Measurements from ENCODE around the gene FAM240B. TPM values are rescaled to one million over a fixed set of nuclear protein-coding genes. Genes with fewer than 3 reads are reported as not detected.

The FAM240B gene
- total RNA-seq, 6 donors from 2014 or later: not detected

Small RNA genes within 50 kb of the gene (small RNA-seq; reads per million reads assigned to genes)
- gene RNU6-765P: 0 reads per million in 4 donors

Other genes starting within 250 kb of the FAM240B start
- gene ANKRD18A, start 99.5 kb downstream of the FAM240B start, total RNA-seq: 10 to 100 TPM in 2 of 6 donors, 1 to 10 TPM in 2, under 1 TPM in 2; 0.67 to 14.4 (median 1.8) TPM